ENCODE data around the gene RMI2.
A peak's percentile ranks its signal among the peaks of the same experiment; 100 is the strongest.

RMI2 gene

DNA sequence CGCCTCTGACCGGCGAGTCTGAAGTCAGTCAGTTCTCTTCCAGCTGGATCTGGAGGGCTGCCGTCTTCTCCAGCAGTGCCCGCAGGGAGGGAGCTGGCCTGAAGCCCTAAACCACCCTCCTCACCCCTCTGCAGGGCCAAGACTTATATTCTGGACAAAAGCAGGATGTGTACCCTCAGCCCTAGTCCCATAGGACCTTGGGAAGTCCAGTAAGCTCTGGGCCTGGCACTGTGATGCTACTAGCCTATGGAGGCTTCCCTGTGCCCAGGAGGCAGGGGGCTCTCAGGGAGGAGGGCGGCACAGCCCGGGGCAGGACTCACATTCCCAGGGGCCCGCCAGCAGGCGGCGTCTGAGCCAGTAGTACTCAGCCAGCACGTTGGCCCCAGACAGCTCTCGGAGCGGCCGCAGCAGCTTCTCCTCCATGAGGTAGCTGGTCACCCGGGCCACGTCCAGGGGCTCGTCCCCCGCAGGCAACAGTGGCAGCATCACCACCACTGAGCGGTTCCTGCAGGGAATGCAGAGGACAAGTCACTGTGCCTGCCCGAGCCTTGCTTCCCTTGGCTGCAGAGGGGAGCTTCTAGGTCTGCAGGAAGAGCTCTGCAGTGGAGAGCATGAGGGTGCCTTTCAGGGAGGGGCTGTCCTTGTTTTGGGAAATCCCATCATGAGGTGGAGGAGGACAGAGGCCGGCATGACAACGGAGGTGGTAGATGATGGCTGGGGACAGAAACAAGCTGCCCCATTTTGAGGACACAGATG is 41.7 kb downstream of the RMI2 start:
- DNase-seq = no peak

DNA sequence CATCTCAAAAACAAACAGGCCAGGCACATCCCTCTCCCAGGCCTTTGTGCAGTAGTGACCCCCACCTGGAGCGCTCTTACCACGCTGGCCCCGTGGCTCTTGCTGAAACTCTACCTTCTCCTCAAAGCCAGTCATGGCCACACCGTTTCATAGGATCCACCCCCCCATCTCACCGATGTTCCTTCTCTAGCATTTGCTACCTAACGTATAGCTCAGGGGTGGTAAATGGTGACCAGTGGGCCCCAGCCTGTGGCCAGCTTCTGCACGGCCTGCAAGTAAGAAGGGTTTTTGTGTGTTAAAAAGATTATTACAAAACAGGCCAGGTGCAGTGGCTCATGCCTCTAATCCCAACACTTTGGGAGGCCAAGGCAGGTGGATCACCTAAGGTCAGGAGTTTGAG is 43.8 kb downstream of the RMI2 start:
- no peak for DNase-seq

DNA sequence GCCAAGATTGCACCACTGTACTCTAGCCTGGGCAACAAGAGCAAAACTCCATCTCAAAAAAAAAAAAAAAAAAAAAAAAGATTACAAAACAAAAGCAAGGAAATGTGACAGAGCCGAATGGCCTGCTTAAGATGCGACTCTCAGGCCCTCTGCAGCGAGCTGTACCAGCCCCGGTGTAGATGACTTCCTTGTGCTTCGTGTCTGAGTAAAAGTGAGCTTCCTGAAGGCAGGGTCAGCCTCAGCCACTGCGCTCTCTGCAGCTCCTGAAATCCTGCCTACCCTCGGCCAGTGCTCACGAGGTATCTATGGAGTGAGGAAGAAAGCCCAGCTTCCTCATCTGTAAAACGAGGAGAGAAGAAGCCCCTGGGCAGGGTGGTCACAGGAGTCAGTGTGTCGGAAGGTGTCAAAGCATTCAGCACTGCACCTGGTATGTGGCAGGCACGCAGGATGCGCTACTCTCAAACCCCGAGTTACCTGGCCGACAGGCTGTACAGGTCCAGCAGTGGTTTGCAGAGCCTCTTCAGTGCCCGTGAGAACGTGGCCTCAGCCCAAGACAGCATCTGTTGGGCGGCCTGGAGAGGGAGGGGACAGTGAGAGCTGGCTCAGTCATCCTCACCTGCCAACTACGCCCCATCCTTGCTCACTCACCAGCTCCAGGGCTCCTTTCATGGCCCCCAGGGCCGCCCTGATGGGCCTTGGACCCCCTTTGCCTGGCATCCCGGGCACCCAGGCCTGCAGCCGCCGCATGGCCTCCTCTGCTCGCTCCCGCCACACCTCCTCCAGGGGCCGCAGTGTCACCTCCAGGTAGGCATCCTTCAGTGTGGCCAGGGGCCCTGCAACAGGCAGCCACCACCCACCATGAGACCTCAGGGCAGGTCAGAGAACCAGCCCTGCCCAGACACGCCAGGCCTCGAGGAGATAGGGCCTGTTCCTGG is 44.6 kb downstream of the RMI2 start:
- no peak for DNase-seq

DNA sequence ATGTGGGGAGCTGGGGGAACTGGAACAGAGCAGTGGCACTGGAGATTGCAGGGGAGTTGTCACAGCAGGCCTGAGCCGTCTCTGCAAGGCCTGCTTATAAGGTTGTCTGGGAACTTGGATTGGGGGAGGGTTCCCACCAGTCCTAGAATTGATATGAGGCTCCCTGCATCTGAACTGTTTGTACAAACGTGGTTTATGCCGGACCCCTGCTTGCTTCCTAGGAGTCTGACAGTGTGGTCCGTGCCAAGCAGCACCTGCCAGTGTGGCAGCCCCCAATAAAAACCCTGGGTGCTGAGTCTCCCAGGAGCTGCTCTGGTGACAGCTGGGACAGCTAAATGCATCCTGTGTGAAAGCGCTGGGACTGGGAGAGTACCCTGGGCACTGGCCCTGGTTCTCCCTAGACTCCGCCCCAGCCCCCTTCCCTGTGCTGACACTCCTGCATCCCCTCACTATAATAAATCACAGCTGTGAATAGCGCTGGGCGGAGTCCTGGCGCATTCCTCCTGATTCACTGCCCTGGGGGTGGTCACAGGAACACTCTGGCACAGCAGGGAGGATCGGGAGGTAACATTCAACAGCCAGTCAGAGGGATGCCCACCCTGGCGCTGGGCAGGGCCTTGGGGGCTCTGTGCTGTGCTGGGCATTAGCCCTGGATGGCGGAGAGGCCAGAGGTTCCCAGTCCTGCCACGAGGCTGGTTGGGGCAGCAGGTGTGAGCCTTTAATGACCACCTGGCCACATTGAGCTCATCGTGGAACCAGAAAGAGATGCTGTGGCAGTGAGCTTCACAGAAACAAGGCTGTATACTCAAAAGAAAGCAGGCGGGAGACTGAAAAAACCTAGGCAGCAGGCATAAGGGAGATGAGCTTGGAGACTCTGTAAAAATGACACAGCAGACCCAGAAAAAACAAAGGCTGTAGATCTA is 45.6 kb downstream of the RMI2 start:
- DNase-seq = no peak

DNA sequence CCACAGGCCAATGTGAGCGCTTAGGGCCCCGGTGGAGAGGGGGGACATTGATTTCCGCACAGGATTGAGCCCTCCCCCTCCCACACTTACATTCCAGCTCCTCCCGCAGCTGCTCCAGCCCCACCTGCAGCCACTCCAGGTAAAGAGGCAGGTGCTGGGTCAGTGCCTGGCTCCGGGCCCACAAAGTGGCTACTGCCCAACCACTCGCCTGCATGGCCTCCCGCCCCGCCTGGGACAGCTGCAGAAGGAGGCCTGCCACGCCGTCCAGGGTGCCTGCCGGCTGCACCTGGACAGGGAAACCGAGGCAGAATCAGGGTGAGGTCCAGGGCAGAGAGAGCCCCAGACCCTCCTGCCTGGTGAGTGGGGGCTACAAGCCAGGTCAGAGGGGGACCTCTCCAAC is 46.3 kb downstream of the RMI2 start:
- DNase-seq = no peak

DNA sequence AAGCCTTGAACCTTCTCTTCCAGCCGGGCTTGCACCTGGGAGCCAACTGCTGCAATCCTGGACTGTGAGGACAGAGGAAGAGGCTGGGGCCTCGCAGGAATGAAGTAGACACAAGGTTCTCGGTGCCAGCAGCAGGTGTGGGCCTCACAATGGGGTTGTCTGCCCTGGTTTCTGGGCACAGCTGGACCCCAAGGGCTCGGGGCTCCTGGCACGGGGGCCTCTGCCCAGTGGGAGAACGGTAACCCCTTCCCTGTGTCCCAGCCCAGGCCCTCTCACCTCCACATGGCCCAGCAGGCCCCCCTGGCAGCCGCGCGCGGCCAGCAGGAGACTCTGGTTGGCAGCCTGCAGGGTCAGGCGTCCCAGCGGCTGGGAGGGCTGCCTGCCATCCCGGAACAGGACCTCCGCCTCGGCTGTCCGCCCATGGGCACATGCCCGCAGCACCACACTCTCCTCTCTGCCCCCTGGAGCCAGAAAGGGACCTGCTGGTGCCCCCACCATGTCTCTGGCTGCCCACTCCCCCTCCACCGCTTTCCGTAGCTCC is 46.9 kb downstream of the RMI2 start:
- DNase-seq = no peak

DNA sequence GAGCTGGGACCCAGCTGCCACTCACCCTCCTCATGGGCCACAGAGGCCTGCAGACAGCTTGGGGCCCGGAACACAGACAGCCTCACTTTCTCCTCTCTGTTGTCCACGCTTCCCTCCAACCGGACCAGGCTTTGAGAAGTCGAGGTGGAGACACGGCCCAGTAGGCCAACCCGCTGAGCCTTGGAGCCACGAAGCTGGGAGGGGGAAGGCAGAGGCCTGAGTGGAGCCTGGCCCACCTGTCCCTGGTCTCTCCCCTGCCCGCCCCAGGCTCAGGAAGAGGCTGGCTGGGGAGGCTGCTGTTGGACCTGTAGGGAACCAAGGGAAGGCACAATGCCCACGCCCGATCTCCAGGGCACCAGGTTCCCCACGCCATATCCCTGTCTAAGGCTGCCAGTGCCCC is 48.1 kb downstream of the RMI2 start:
- DNase-seq = no peak

DNA sequence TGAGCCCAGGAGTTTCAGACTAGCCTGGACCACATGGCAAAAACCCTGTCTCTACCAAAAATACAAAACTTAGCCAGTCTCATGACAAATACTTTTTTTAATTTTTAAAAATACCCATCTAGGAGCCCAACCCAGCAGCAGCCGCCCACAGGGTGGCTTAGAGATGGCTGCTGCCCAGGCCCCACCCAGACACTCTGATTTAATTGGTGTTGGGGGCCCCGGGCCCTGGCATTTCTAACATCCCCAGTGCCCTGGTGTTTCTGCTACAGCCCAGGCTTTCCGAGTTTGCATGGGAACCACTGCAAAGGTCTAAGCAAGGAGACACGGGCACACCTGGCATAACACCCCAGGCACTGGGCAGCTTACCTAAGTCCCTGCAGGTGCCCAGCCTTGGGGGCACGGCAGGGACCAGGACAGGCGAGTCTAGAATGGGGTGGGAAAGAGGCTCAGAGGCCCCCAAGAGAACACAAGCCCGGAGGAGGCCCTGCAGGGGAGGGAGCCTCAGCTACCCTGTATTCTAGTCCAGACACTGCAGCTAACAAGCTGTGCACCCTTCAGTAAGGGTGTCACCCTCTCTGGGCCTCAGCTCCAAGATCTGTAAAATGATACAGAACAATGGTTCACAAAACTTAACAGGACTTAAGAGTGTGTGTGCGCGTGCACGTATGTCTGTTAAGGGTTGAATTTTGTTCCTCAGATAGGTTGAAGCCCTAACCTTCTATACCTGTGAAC is 48.8 kb downstream of the RMI2 start:
- DNase-seq = no peak

DNA sequence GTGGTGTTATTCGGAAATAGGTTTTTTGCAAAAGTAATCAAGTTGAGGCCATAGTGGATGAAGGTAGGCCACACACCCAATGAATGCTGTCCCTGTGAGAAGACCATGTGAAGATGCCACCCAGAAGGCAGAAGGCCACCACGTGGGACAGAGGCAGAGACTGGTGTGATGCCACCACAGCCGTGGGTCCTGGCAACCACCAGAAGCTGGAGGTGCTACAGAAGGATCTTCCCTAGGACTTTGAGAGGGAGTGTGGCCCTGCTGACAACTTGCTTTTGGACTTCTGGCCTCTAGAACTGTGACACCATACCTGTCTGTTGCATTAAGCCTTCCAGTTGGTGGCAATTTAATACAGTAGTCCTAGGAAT is 49.3 kb downstream of the RMI2 start:
- DNase-seq = no peak

DNA sequence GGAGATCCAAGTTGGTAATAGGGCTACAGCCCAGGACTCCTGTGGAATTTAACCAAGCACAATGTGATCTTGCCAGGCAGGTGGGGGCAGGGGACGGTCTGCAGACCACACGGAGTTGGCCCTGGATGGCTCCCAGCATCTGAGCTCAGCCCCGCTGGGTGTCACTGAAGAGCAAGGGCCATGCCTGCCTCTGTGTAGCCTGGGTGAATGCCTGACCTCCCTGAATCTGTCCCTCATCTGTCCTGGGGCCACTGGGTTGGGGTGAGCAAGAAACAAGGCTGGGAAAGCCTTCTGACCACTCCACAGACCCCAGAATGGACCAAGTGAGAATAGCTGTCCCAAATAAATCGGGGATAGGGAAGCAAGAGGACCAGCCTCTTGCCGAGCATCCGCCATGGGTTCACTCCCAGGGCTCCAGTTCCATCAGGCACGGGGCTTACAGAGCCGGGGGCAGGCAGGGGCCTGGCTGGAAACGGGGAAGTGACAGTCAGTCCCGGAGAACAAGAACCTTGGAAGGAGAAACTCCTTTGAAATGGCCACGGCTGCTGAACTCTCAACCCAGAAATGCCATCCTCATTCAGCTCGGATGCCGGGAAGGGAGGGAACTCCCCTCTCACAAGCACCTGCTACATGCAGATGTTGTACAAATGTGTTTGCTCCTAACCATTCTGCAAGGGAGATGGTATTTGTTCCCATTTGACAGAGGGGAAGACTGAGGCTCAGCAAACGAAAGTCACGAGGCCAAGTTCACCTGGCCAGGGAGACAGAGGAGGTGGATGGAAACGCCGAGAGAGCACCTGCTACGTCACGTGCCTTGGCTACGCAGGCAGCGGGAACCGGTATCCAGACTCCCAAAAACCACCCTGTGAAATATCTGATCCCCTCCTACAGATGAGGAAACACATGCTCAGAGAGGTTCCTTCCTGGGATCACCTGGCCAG is 50.0 kb downstream of the RMI2 start:
- no peak for DNase-seq

DNA sequence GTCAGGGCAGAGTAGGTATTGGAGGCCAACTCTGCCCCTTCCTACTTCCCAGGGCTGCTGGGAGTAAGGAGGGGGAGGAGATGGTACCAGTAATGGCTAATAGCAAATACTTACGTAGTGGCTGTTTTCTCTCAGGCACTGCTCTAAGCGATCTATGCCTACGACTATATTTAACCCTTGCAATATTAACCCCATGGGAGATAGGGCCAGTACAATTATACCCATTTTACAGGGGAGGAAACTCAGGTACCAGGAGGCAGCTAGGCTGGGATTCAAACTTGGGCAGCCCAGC is 50.6 kb downstream of the RMI2 start:
- no peak for DNase-seq

DNA sequence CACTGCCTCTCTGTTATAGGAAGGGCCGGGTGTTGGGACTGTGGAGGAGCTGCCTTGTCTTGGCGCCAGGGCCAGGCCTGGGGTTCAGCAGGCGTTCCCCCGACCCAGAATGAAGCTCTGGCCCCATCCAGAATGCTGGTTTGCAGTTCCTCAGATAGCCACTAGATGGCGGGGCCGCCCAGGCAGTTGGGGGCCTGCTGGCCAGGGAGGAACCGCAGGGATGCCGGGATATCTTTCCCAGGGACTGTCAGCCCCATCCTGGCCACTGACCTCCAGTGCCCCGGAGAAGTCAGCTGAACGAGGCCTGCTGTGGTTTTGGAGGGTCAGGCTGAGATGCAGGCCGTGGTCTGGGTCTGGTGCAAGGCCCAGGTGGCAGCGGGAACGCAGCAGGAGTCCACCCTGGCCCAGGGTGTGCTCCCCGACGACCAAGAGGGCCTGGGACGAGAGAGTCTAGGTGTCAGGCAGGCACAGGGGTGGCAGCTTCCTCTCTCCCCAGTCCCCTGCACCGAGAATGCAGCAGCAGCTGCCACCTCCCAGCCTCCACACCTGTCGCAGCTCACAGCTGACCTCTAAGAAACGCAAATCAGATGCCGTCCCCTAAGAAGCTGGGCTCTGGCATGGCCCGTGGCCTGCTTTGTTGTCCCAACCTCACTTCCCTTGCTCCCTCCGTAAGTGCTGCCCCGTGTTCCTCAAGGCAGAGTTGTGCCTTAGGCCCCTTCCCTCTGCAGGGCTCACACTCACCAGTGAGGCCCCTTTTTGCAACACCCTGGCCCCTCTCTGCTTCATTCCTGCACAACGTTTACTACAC is 51.2 kb downstream of the RMI2 start:
- DNase-seq = peak; percentile 54 to 64

DNA sequence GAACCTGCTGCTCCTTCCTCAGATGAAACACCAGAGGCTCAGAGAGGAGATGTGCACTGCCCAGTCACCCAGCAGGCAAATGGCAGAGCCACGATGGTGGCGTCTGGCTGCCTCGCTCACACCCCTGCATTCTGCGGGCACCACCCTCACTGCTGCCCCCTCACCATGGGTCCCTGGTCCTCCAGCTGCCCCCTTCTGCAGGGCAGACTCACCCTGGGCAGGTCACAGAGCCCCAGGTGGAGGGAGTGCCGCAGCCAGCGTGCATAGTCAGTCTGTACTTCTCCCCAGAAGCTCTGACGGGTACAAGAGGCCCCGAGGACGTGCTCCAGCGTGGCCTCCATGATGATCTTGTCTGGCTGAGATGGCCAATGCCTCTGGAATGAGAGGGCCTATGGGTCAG is 52.9 kb downstream of the RMI2 start:
- DNase-seq = no peak

DNA sequence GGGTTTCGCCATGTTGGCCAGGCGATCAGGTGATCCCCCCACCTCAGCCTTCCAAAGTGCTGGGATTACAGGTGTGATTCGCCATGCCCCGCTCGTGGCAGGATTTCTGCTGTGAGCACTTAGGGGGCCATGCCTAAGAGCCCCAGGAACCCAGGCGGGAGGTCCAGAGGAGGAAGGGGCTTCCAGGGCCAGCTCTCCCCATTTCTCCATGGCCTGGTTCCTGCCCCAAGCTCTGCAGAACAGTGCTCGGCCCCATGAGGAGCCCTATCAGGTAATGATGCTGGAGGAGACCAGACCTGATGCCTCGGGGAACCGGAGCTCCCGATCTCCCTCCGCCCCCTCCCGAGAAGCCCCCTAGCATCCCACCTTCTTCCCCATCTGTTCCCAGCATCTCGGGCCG is 53.6 kb downstream of the RMI2 start:
- DNase-seq = no peak

DNA sequence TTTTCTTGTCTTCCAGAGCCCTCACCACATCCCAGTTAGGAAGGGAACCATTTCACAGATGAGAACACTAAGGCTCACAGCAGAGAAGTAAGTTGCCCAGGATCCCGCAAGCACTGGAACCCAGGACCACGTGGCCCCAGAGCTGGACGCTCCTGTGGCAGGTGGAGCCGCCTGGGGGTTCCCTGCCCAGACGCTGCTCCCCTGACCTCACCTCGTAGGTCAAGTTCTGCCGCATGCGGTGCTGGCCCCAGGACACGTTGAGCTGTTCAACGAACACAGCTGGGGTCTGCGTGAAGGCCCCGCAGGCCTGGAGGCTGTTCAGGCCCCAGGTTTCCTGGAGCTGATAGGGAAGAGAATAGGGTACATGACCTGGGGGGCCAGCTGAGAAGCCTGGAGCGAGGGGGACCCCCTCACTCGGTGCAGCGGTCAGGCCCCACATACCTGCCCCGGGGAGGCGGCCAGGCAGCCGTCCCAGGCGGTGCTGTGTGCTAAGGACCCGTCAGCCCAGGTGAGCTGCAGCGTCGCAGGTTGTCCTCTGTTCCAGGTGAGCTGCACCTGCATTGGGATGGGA is 54.1 kb downstream of the RMI2 start:
- DNase-seq = no peak

DNA sequence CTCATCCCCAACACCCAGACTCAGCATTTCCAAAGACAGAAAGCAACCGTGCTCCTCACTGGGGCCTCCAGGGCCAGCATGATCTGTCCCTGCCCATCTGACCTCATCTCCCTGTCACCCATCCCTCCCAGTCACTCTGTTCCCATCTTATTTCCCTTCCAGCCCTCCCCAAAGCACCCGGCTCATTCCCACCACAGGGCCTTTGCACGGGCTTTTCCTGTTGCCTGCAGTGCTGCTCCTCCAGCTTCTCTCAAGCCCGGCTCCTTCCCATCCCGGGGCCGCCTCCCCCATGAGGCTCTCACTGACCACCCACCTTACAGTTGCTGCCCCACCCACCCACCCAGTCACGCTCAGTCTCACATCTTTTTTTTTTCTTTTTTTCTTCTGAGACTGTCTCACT is 54.8 kb downstream of the RMI2 start:
- no peak for DNase-seq

Data from CD4-positive, alpha-beta T cell treated with Interleukin-1 beta for 1 hour (primary cell).